Measurements from ENCODE around the gene ATP1A1.
A peak's percentile ranks its signal among the peaks of the same experiment; 100 is the strongest.

Gene ATP1A1

GRCh38 chr1:116333171-116334014 is 39.7 kb upstream of the ATP1A1 start:
- Histone ChIP-seq H2AFZ (ENCODE audit: low read length) (no peak overlapping the region), H2BK5ac (ENCODE audit: low read length) (peak overlapping the region; percentile 33), H2BK12ac (ENCODE audit: low read length) (no peak overlapping the region), H2BK120ac (ENCODE audit: low read depth, low read length) (no peak overlapping the region), H3K23ac (ENCODE audit: low read depth, low read length, poor library complexity) (no peak overlapping the region), H3K4ac (ENCODE audit: low read length) (no peak overlapping the region), H3K27me3 (ENCODE audit: control insufficient read depth in 3 of 3, insufficient read depth in 3 of 3, low read depth in 1 of 3, low read length in 3 of 3) (peaks cover 0 to 7% (median 0%) of the 10 kb centered on the region in 3 experiments), H3K79me1 (ENCODE audit: low read depth, low read length) (no peaks in the 10 kb centered on the region), H3K18ac (ENCODE audit: low read length) (no peak overlapping the region), H4K8ac (ENCODE audit: low read depth, low read length) (no peak overlapping the region), H4K91ac (ENCODE audit: low read depth, low read length, poor library complexity) (no peak overlapping the region), H3K4me3 (ENCODE audit: low read length in 2 of 2) (no peak overlapping the region), H3K9ac (ENCODE audit: low read depth, low read length, poor library complexity) (no peak overlapping the region), H3K14ac (ENCODE audit: low read length) (no peak overlapping the region), H2AK5ac (ENCODE audit: low read depth, low read length) (no peak overlapping the region), H3K9me3 (replicated peaks in 1 of 2; ENCODE audit: control insufficient read depth in 2 of 2, insufficient read depth in 1 of 2, low read depth in 1 of 2, low read length in 2 of 2) (no peaks in the 10 kb centered on the region), H2BK15ac (ENCODE audit: low read length) (no peak overlapping the region), H3K4me1 (ENCODE audit: control insufficient read depth in 2 of 2, insufficient read depth in 1 of 2, low read depth in 1 of 2, low read length in 2 of 2) (no peaks in the 10 kb centered on the region), H3K36me3 (replicated peaks in 1 of 2; ENCODE audit: control insufficient read depth in 2 of 2, insufficient read depth in 2 of 2, low read length in 2 of 2) (no peaks in the 10 kb centered on the region), H3K27ac (replicated peaks; ENCODE audit: low read length) (no peak overlapping the region), H3K4me2 (ENCODE audit: insufficient read depth, low read length, poor library complexity, severe bottlenecking) (no peak overlapping the region)
- no CpG with 5 or more reads among the region's 5 CpGs for WGBS, 2 donors (ENCODE audit: extremely low coverage in 2 of 2, insufficient read length in 2 of 2, insufficient replicate concordance in 1 of 2)
- DNase-seq (ENCODE audit: low spot score) = no peak

- WGBS, 2 donors (ENCODE audit: extremely low coverage in 2 of 2, insufficient read length in 2 of 2, insufficient replicate concordance in 1 of 2) = no CpG with 5 or more reads among the region's 2 CpGs
- no peak overlapping the region for H3K14ac ChIP-seq (ENCODE audit: low read length)
- H3K4me2 ChIP-seq (ENCODE audit: insufficient read depth, low read length, poor library complexity, severe bottlenecking) = no peak overlapping the region
- H3K23ac ChIP-seq (ENCODE audit: low read depth, low read length, poor library complexity) = peak overlapping the region; percentile 49
- no peak overlapping the region for H3K4ac ChIP-seq (ENCODE audit: low read length)
- DNase-seq (ENCODE audit: low spot score) = no peak
- peaks cover 0 to 7% (median 0%) of the 10 kb centered on the region in 3 experiments for H3K27me3 ChIP-seq (ENCODE audit: control insufficient read depth in 3 of 3, insufficient read depth in 3 of 3, low read depth in 1 of 3, low read length in 3 of 3)
- H2BK5ac ChIP-seq (ENCODE audit: low read length) = peak overlapping the region; percentile 33
- H3K18ac ChIP-seq (ENCODE audit: low read length) = no peak overlapping the region
- H3K4me1 ChIP-seq (ENCODE audit: control insufficient read depth in 2 of 2, insufficient read depth in 1 of 2, low read depth in 1 of 2, low read length in 2 of 2) = no peaks in the 10 kb centered on the region
- H4K91ac ChIP-seq (ENCODE audit: low read depth, low read length, poor library complexity) = no peak overlapping the region
- no peak overlapping the region for H3K9ac ChIP-seq (ENCODE audit: low read depth, low read length, poor library complexity)
- no peak overlapping the region for H2BK12ac ChIP-seq (ENCODE audit: low read length)
- H2AFZ ChIP-seq (ENCODE audit: low read length) = no peak overlapping the region
- no peak overlapping the region for H2BK15ac ChIP-seq (ENCODE audit: low read length)
- H3K36me3 ChIP-seq (replicated peaks in 1 of 2; ENCODE audit: control insufficient read depth in 2 of 2, insufficient read depth in 2 of 2, low read length in 2 of 2) = no peaks in the 10 kb centered on the region
- no peak overlapping the region for H2AK5ac ChIP-seq (ENCODE audit: low read depth, low read length)
- H4K8ac ChIP-seq (ENCODE audit: low read depth, low read length) = no peak overlapping the region
- no peak overlapping the region for H3K27ac ChIP-seq (replicated peaks; ENCODE audit: low read length)
- H3K4me3 ChIP-seq (ENCODE audit: low read length in 2 of 2) = no peak overlapping the region
- H3K79me1 ChIP-seq (ENCODE audit: low read depth, low read length) = no peaks in the 10 kb centered on the region
- H2BK120ac ChIP-seq (ENCODE audit: low read depth, low read length) = no peak overlapping the region
- no peaks in the 10 kb centered on the region for H3K9me3 ChIP-seq (replicated peaks in 1 of 2; ENCODE audit: control insufficient read depth in 2 of 2, insufficient read depth in 1 of 2, low read depth in 1 of 2, low read length in 2 of 2)
These were observed 39.0 kb upstream of the ATP1A1 start for GRCh38 chr1:116334015-116334547.

- Histone ChIP-seq H3K9ac (ENCODE audit: low read depth, low read length, poor library complexity) (no peak overlapping the region), H2AK5ac (ENCODE audit: low read depth, low read length) (no peak overlapping the region), H3K4me2 (ENCODE audit: insufficient read depth, low read length, poor library complexity, severe bottlenecking) (no peak overlapping the region), H3K14ac (ENCODE audit: low read length) (no peak overlapping the region), H2BK12ac (ENCODE audit: low read length) (no peak overlapping the region), H4K8ac (ENCODE audit: low read depth, low read length) (no peak overlapping the region), H3K18ac (ENCODE audit: low read length) (peak overlapping the region; percentile 32), H3K79me1 (ENCODE audit: low read depth, low read length) (no peaks in the 10 kb centered on the region), H4K91ac (ENCODE audit: low read depth, low read length, poor library complexity) (no peak overlapping the region), H2BK5ac (ENCODE audit: low read length) (no peak overlapping the region), H2AFZ (ENCODE audit: low read length) (peak overlapping the region; percentile 69), H3K4ac (ENCODE audit: low read length) (no peak overlapping the region), H3K27ac (replicated peaks; ENCODE audit: low read length) (no peak overlapping the region), H3K36me3 (replicated peaks in 1 of 2; ENCODE audit: control insufficient read depth in 2 of 2, insufficient read depth in 2 of 2, low read length in 2 of 2) (no peaks in the 10 kb centered on the region), H3K23ac (ENCODE audit: low read depth, low read length, poor library complexity) (no peak overlapping the region), H3K9me3 (replicated peaks in 1 of 2; ENCODE audit: control insufficient read depth in 2 of 2, insufficient read depth in 1 of 2, low read depth in 1 of 2, low read length in 2 of 2) (no peaks in the 10 kb centered on the region), H2BK120ac (ENCODE audit: low read depth, low read length) (no peak overlapping the region), H3K4me3 (ENCODE audit: low read length in 2 of 2) (no peak overlapping the region), H3K27me3 (ENCODE audit: control insufficient read depth in 3 of 3, insufficient read depth in 3 of 3, low read depth in 1 of 3, low read length in 3 of 3) (peaks cover 0 to 7% (median 0%) of the 10 kb centered on the region in 3 experiments), H3K4me1 (ENCODE audit: control insufficient read depth in 2 of 2, insufficient read depth in 1 of 2, low read depth in 1 of 2, low read length in 2 of 2) (no peaks in the 10 kb centered on the region), H2BK15ac (ENCODE audit: low read length) (no peak overlapping the region)
- no peak for DNase-seq (ENCODE audit: low spot score)
- WGBS, 2 donors (ENCODE audit: extremely low coverage in 2 of 2, insufficient read length in 2 of 2, insufficient replicate concordance in 1 of 2) = no CpG with 5 or more reads among the region's 9 CpGs
These were observed 38.0 kb upstream of the ATP1A1 start for GRCh38 chr1:116334868-116335635.
